ENCODE measurements around the gene NFKBIB.

- TF ChIP-seq POLR2AphosphoS5 (IDR thresholded peaks at IDR 0.05) (no peak), CTCF (IDR thresholded peaks at IDR 0.05) (no peak), POLR2A (IDR thresholded peaks at IDR 0.05) (no peak)
Observed at GRCh38 chr19:38946229-38947010, 46.7 kb downstream of the NFKBIB start.
